GM10248 (cell line): ENCODE measurements around the gene AP3B1.

Source experiments
- CTCF ChIA-PET: fragments of 300-600 bp; sonication (Branson Sonifier 250); formaldehyde crosslinking; extraction: SDS; loops from one replicate; lab custom pipeline; 2021; ENCODE audit warnings: antibody characterized with exemption; lab: Yijun Ruan, JAX
- POLR2A ChIA-PET: fragments of 350-650 bp; sonication (Branson Sonifier 250); formaldehyde crosslinking; extraction: SDS; loops from one replicate; lab custom pipeline; 2020; ENCODE audit warnings: antibody characterized with exemption; lab: Yijun Ruan, JAX
- DNase-seq: peaks from one replicate; pipeline ENCODE4 v3.0.0; 2012; ENCODE audit errors: extremely low spot score
- TF ChIP-seq, protein P1 (sequence below): IDR thresholded peaks from 2 replicates; pipeline ENCODE4 v1.5.1; 2012; ENCODE audit warnings: mild to moderate bottlenecking, low read depth; ENCODE audit errors: extremely low read depth, missing control alignments, control extremely low read depth

Gene AP3B1

DNA sequence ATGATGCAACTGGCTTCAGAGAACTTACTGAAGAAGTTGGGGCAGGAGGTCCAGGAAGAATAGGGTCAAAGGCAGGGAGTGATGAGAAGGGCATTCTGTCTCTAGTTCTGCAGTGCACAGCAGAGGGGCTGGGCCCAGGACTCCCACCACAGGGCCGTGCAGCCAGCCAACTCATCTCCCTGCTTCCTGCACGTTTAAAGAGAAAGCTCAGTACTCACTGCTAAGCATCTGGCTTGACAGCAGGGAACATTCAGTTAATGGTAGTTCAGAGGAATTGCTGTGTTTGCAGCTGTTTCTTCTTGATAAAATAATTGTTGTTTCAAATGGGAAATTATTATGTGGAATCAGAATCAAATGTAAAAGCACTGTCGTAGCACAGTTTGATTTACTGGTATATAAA lies 40.3 kb upstream of the AP3B1 start:
- TF ChIP-seq, protein P1, sequence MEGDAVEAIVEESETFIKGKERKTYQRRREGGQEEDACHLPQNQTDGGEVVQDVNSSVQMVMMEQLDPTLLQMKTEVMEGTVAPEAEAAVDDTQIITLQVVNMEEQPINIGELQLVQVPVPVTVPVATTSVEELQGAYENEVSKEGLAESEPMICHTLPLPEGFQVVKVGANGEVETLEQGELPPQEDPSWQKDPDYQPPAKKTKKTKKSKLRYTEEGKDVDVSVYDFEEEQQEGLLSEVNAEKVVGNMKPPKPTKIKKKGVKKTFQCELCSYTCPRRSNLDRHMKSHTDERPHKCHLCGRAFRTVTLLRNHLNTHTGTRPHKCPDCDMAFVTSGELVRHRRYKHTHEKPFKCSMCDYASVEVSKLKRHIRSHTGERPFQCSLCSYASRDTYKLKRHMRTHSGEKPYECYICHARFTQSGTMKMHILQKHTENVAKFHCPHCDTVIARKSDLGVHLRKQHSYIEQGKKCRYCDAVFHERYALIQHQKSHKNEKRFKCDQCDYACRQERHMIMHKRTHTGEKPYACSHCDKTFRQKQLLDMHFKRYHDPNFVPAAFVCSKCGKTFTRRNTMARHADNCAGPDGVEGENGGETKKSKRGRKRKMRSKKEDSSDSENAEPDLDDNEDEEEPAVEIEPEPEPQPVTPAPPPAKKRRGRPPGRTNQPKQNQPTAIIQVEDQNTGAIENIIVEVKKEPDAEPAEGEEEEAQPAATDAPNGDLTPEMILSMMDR, result no peak
- POLR2A ChIA-PET, result no interaction called here
- CTCF ChIA-PET, result interaction anchor here (1.2 kb wide), 2 partner anchors 10 to 13 kb away, joined by 3 to 4 read pairs; no protein-coding TSS in a partner anchor
- no peak for DNase-seq

DNA sequence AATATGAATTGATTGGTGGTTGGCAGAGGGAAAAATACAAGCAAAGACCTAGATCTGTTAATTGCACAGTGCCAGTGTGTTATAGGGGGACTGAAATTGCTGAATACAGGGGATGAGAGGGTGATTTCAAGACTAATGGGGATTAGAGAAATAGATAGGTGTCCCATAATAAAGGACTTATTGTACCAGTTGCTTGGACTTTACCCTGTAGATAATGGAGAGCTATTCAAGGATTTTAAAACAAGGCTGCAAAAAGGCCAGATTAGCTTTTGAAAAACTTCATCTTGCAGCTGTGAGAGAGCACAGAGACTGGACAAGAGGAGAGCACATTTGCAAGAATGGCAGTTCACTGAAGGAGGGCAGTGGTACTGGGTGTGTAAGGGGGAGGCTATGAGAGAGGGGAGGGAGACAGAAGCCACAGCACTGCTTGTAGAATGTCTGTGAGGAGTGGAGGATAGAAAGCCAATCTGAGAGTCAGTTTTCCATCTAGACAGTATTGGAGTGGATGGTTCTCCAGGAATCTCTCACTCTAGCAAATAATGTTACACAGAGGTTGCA lies 37.1 kb upstream of the AP3B1 start:
- TF ChIP-seq, protein P1, result no peak
- CTCF ChIA-PET, result interaction anchor here (1.3 to 1.4 kb wide), 2 partner anchors 11 to 13 kb away, joined by 3 to 8 read pairs; no protein-coding TSS in a partner anchor
- DNase-seq, result no peak
- POLR2A ChIA-PET, result no interaction called here

DNA sequence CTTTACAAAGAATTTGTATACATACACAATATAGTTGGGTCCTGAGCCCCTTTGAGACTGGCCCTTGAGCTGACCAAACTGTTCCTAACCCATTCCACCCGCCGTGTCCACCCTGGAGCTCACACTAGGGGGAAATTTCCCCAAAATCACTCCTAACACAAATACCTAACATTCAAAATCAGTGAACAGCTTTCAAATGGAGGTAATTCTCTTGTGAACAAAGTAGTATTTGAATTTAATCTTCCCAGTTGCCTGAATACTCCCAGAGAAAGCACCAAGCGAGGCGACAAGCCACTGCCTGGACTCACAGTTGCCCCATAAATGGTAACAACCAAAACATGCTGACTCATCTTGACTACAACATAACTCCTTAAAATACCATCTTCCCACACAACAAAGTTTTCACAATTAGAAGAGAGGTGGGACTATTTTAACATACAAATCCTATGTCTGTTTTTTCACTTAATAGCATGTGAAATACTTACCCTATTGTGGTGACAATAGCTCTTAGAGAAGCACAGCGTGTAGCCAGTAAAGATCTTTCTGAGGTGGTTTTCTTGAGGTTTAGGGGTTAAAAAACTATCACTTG lies 34.2 kb upstream of the AP3B1 start:
- TF ChIP-seq, protein P1, result no peak
- POLR2A ChIA-PET, result no interaction called here
- no peak for DNase-seq
- CTCF ChIA-PET, result interaction anchor here (0.8 to 1.9 kb wide), 4 partner anchors 10 to 636 kb away, joined by 3 to 5 read pairs (median 3); no protein-coding TSS in a partner anchor

GRCh38 chr5:78327761-78328510 lies 33.4 kb upstream of the AP3B1 start:
- DNase-seq, result no peak
- POLR2A ChIA-PET, result no interaction called here
- CTCF ChIA-PET, result interaction anchor here (1.2 to 1.9 kb wide), 3 partner anchors 14 to 637 kb away, joined by 3 to 5 read pairs (median 3); no protein-coding TSS in a partner anchor
- TF ChIP-seq, protein P1, result no peak

- no peak for DNase-seq
- ChIA-PET POLR2A (no interaction called here), CTCF (no interaction called here)
- TF ChIP-seq, protein P1, result no peak
Measured at GRCh38 chr5:78326930-78327329, 32.4 kb upstream of the AP3B1 start.

GRCh38 chr5:78323241-78323640 lies 28.7 kb upstream of the AP3B1 start:
- CTCF ChIA-PET, result no interaction called here
- POLR2A ChIA-PET, result no interaction called here
- TF ChIP-seq, protein P1, result no peak
- no peak for DNase-seq
